Globus pallidus (tissue), 1 donor: ENCODE results near the gene ANKRD24.
"Not testable (repeated sequence)": the region's sequence is repeated elsewhere in the genome, so short reads cannot be mapped to it uniquely, and the experiment has no call there.

Source experiments
- DNase-seq: peaks from one replicate; pipeline ENCODE4 v3.0.0-alpha.2; 2015; ENCODE audit warnings: low spot score

ANKRD24 gene

DNA sequence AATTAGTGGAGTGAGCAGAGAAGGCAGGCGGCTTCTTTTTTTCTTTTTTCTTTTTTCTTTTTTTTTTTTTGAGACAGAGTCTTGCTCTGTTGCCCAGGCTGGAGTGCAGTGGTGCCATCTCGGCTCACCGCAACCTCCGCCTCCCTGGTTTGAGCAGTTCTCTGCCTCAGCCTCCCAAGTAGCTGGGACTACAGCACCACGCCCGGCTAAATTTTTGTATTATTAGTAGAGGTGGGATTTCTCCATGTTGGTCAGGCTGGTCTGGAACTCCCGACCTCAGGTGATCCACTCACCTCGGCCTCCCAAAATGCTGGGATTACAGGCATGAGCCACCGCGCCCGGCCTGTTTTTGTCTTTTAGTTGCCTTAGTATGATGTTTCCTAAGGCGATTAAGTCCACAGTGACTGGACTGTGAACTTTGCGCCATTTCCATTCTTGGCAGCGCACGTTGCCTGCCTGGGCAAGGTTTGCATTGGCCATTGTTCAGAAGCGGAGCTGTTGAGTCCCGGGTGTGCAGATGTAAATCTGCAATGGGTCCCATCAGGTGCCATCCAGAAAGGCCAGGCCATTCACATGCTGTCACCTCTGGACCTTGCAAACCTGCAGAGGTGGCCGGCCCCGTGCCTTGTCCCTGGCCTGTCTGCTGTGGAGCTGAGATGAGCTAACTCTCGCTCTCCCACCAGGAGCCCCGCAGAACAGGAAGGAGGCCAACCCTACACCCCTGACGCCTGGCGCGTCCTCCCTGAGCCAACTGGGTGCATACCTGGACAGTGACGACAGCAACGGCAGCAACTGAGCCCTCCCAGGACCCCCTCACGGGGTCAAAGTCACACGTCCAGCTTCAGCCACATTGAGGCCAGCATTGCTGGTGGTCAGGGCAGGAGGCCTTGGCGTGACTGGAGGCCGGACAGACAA, 85.7 kb downstream of the ANKRD24 start:
- no peak for DNase-seq

DNA sequence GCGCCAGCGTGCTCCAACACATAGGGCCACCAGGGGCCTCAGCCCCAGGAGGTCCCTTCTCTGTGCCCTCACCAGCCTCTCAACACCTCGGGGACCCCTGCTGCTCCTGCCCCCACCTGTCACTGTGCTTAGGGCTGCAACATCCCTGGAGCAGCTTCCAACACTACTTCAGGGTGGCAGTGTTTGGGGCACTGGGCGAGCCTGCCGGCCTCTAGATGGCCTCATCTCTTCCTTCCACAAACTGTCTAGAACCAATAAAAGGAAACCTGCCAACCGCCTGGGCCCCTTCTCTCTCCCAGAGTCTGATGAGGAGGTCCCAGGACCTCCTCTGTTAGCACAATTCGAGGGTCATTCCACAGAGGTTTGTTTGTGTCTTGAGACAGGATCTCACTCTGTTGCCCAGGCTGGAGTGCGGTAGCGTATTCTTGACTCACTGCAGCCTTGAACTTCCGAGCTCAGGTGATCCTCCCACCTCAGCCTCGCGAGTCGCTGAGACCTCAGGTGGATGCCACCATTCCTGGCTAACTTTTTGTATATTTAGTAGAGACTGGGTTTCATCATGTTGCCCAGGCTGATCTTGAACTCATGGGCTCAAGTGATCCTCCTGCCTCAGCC, 86.4 kb downstream of the ANKRD24 start:
- no peak for DNase-seq

DNA sequence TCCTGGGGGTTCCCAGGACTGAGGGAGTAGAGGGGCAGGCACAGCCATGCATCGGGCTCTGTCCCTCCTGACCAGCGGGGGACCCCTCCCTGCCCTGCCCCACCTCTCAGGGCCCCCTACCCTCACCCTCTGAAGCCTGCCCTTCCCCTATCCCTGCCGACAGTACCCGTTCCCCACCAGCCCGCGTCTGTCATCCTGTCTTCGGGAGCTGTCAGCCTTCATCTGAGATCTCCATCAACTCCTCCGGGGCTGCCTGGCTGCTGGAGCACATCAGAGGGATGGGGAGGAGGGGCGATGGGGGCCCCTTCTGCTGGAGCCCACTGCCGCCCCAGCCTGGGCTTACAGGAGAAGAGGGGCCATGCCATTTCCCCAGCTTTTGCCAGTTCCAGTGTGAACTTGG, 90.4 kb downstream of the ANKRD24 start:
- DNase-seq, result no peak

DNA sequence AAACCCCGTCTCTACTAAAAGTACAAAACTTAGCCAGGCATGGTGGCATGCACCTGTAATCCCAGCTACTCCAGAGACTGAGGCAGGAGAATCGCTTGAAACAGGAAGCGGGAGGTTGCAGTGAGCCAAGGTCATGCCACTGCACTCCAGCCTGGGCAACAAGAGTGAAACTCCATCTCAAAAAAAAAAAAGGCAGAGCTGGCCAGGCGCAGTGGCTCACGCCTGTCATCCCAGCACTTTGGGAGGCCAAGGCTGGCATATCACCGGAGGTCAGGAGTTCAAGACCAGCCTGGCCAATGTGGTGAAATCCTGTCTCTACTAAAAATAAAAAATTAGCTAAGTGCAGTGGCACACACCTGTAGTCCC, 91.8 kb downstream of the ANKRD24 start:
- DNase-seq, result not testable (repeated sequence)
